Liver (tissue), 10 donors: ENCODE results near the gene STRA8. TPM values are rescaled to one million over a fixed set of nuclear protein-coding genes. Genes with fewer than 3 reads are reported as not detected.

Experiments
- DNase-seq: peaks from one replicate; pipeline ENCODE4 v3.0.0-alpha.2; 2017; ENCODE audit warnings: low spot score
- H3K27ac ChIP-seq, 2 donors: one replicate each; pipeline ENCODE4 v1.7.0; 2013; ENCODE audit warnings: inconsistent platforms in 2 of 2, low read length in 2 of 2, control low read depth in 1 of 2, low read depth in 1 of 2, mild to moderate bottlenecking in 1 of 2
- H3K27me3 ChIP-seq, 4 donors: one replicate each; pipeline versions ENCODE4 v1.6.1 to v1.7.0; 2013; ENCODE audit warnings: low read length in 3 of 4, inconsistent platforms in 1 of 4, mild to moderate bottlenecking in 1 of 4, moderate library complexity in 1 of 4; ENCODE audit not compliant: control insufficient read depth in 4 of 4, insufficient read depth in 4 of 4
- H3K36me3 ChIP-seq, 4 donors: one replicate each; pipeline versions ENCODE4 v1.6.1 to v1.7.0; 2013; ENCODE audit warnings: low read length in 3 of 4, mild to moderate bottlenecking in 3 of 4, low read depth in 1 of 4, moderate library complexity in 1 of 4; ENCODE audit not compliant: control insufficient read depth in 4 of 4, insufficient read depth in 3 of 4
- H3K4me1 ChIP-seq, 4 donors: one replicate each; pipeline versions ENCODE4 v1.6.1 to v1.7.0; 2013; ENCODE audit warnings: low read length in 3 of 4, mild to moderate bottlenecking in 3 of 4, moderate library complexity in 1 of 4; ENCODE audit not compliant: control insufficient read depth in 4 of 4, insufficient read depth in 4 of 4
- H3K4me3 ChIP-seq, 3 donors: one replicate each; pipeline versions ENCODE4 v1.6.1 to v1.7.0; 2013; ENCODE audit warnings: low read length in 3 of 3, control low read depth in 1 of 3, low read depth in 1 of 3, mild to moderate bottlenecking in 1 of 3
- H3K9ac ChIP-seq, 2 donors: one replicate each; pipeline ENCODE4 v1.7.0; 2013; ENCODE audit warnings: low read length in 2 of 2, mild to moderate bottlenecking in 2 of 2, moderate library complexity in 2 of 2, control low read depth in 1 of 2, low read depth in 1 of 2
- H3K9me3 ChIP-seq, 4 donors: one replicate each; pipeline versions ENCODE4 v1.6.1 to v1.7.0; 2013; ENCODE audit warnings: low read length in 3 of 4; ENCODE audit not compliant: control insufficient read depth in 4 of 4
- ATF3 ChIP-seq: IDR thresholded peaks from 2 replicates; pipeline ENCODE4 v1.6.1; 2016; ENCODE audit warnings: antibody characterized with exemption
- CTCF ChIP-seq: fragments of 150-350 bp; IDR thresholded peaks from 2 replicates; pipeline ENCODE4 v1.5.1; 2017; ENCODE audit warnings: improper control_type of control experiment, low read depth, low read length; ENCODE audit not compliant: missing input control
- EGR1 ChIP-seq, 2 donors: IDR thresholded peaks; 2 replicates each; pipeline ENCODE4 v1.6.1; 2016 to 2018; ENCODE audit warnings: antibody characterized with exemption in 2 of 2, low read depth in 2 of 2
- FOXA1 ChIP-seq: IDR thresholded peaks from 2 replicates; pipeline ENCODE4 v1.6.1; 2016; ENCODE audit warnings: antibody characterized with exemption
- FOXA2 ChIP-seq: IDR thresholded peaks from 2 replicates; pipeline ENCODE4 v1.6.1; 2016; ENCODE audit warnings: antibody characterized with exemption
- HNF4A ChIP-seq, 2 donors: conservative IDR thresholded peaks; 2 replicates each; pipeline ENCODE4 v1.6.1; 2016; ENCODE audit warnings: antibody characterized with exemption in 2 of 2, mild to moderate bottlenecking in 2 of 2
- HNF4G ChIP-seq: IDR thresholded peaks from 2 replicates; pipeline ENCODE4 v1.6.1; 2016; ENCODE audit warnings: antibody characterized with exemption
- MAX ChIP-seq: IDR thresholded peaks from 2 replicates; pipeline ENCODE4 v1.6.1; 2016; ENCODE audit warnings: antibody characterized with exemption
- NR2F2 ChIP-seq: IDR thresholded peaks from 2 replicates; pipeline ENCODE4 v1.6.1; 2016; ENCODE audit warnings: antibody characterized with exemption
- RAD21 ChIP-seq, 2 donors: IDR thresholded peaks; 2 replicates each; pipeline ENCODE4 v1.6.1; 2016; ENCODE audit warnings: antibody characterized with exemption in 2 of 2, mild to moderate bottlenecking in 2 of 2
- RXRA ChIP-seq, 2 donors: IDR thresholded peaks; 2 replicates each; pipeline ENCODE4 v1.6.1; 2017 to 2018; ENCODE audit warnings: antibody characterized with exemption in 2 of 2, mild to moderate bottlenecking in 1 of 2
- SP1 ChIP-seq: IDR thresholded peaks from 2 replicates; pipeline ENCODE4 v1.6.1; 2018; ENCODE audit warnings: antibody characterized with exemption, mild to moderate bottlenecking
- TAF1 ChIP-seq: conservative IDR thresholded peaks from 2 replicates; pipeline ENCODE4 v1.6.1; 2016; ENCODE audit warnings: antibody characterized with exemption, mild to moderate bottlenecking
- YY1 ChIP-seq: IDR thresholded peaks from 2 replicates; pipeline ENCODE4 v1.6.1; 2016; ENCODE audit warnings: antibody characterized with exemption, mild to moderate bottlenecking
- ZBTB33 ChIP-seq: IDR thresholded peaks from 2 replicates; pipeline ENCODE4 v1.6.1; 2016; ENCODE audit warnings: antibody characterized with exemption
- WGBS: extraction: QIAGEN DNeasy Blood & Tissue Kit; methylation state at CpG from one replicate; pipeline ENCODE4 v1.1.7; 2013; 5-methylcytosine and 5-hydroxymethylcytosine counted together
- polyA plus RNA-seq, 2 donors: library from polyadenylated mRNA; stranded (reverse) in 1 of 2; unstranded in 1 of 2; fragments of 200-250 nt in 1 of 2; fragments of >200 nt in 1 of 2; fragmentation: Nextera tagmentation in 1 of 2; extraction: Ambion mirVana in 1 of 2; gene quantifications; one replicate each; pipeline versions ENCODE4 v1.2.1 to v1.2.3, GENCODE V29; 2013 to 2015
- small RNA-seq: library from RNA; depleted of rRNA; stranded (forward); fragments of <200 nt; gene quantifications from one replicate; pipeline ENCODE3, GENCODE V24; 2014
- total RNA-seq, 2 donors: library from RNA; depleted of rRNA; stranded (reverse); fragments of >200 nt; gene quantifications; one replicate each; pipeline ENCODE4 v1.2.3, GENCODE V29; 2014
- donor health status: healthy.
- donor health status: healthy.
- donor health status: healthy.
- donor health status: healthy.
- donor health status: healthy.

STRA8 gene
- total and polyA plus RNA-seq, 4 donors = 0.14 TPM; not detected in 3

GRCh38 chr7:135299235-135299634 is 65.6 kb downstream of the STRA8 start:
- 71% methylated on average over 6 of the region's 6 CpGs for WGBS
- TF ChIP-seq SP1 = no peak
- TF ChIP-seq HNF4G = no peak
- no peak for TF ChIP-seq NR2F2
- no peak for TF ChIP-seq FOXA1
- no peak for TF ChIP-seq ATF3
- TF ChIP-seq FOXA2 = no peak
- TF ChIP-seq ZBTB33 = no peak
- TF ChIP-seq EGR1 (IDR thresholded peaks at IDR 0.05; ENCODE audit: low read depth in 2 of 2) = no peak
- TF ChIP-seq RXRA (IDR thresholded peaks at IDR 0.05) = no peak
- no peak for TF ChIP-seq TAF1
- no peak for TF ChIP-seq HNF4A (conservative IDR thresholded peaks at IDR 0.05)
- TF ChIP-seq CTCF = no peak
- Histone ChIP-seq H3K36me3 (no peaks in the 10 kb centered on the region), H3K9me3 (no peaks in the 10 kb centered on the region), H3K4me1 (no peaks in the 10 kb centered on the region), H3K4me3 (no peak overlapping the region), H3K9ac (no peak overlapping the region), H3K27me3 (no peaks in the 10 kb centered on the region), H3K27ac (no peak overlapping the region)
- peak; percentile 12 for DNase-seq

GRCh38 chr7:135300913-135301765 is 67.5 kb downstream of the STRA8 start:
- Histone ChIP-seq H3K36me3 (no peaks in the 10 kb centered on the region), H3K4me3 (no peak overlapping the region), H3K27ac (no peak overlapping the region), H3K27me3 (no peaks in the 10 kb centered on the region), H3K9ac (no peak overlapping the region), H3K9me3 (no peaks in the 10 kb centered on the region), H3K4me1 (no peaks in the 10 kb centered on the region)
- WGBS = 79% methylated on average over 3 of the region's 3 CpGs
- no peak for DNase-seq
- no peak for TF ChIP-seq HNF4A (conservative IDR thresholded peaks at IDR 0.05)
- TF ChIP-seq RAD21 (IDR thresholded peaks at IDR 0.05) = no peak
- TF ChIP-seq TAF1 = no peak
- no peak for TF ChIP-seq YY1
- TF ChIP-seq MAX = no peak
- no peak for TF ChIP-seq SP1

Small RNA genes within 50 kb of the gene (small RNA-seq; reads per million reads assigned to genes)
- gene MIR6509 = not detected

Other genes starting within 250 kb of the STRA8 start
- gene AGBL3, start 247.3 kb upstream of the STRA8 start, total RNA-seq = 1 to 10 TPM; 1.7 to 2.0 TPM
- 1 to 10 TPM in 1 of 2 donors, under 1 TPM in 1; 0.67 to 3.1 TPM for gene AGBL3, start 247.3 kb upstream of the STRA8 start, polyA plus RNA-seq
- gene TMEM140, start 85.8 kb upstream of the STRA8 start, total RNA-seq = 10 to 100 TPM; 22.3 to 34.3 TPM
- 10 to 100 TPM; 22.6 to 29.3 TPM for gene TMEM140, start 85.8 kb upstream of the STRA8 start, polyA plus RNA-seq
- gene CYREN, start 63.1 kb upstream of the STRA8 start, total RNA-seq = 10 to 100 TPM; 18.1 to 20.3 TPM
- 10 to 100 TPM; 13.2 to 14.0 TPM for gene CYREN, start 63.1 kb upstream of the STRA8 start, polyA plus RNA-seq
- 10 to 100 TPM; 11.8 to 19.0 TPM for gene WDR91, start 22.3 kb upstream of the STRA8 start, total RNA-seq
- 1 to 10 TPM; 5.8 to 6.6 TPM for gene WDR91, start 22.3 kb upstream of the STRA8 start, polyA plus RNA-seq